Ishikawa (cell line): Measurements from ENCODE around the gene MAMDC2.

Experiments used
- CEBPB ChIP-seq: IDR thresholded peaks from 2 replicates; pipeline ENCODE4 v1.6.1; 2012
- CREB1 ChIP-seq: IDR thresholded peaks from 2 replicates; pipeline ENCODE4 v1.6.1; 2012; ENCODE audit warnings: low read depth
- EP300 ChIP-seq: IDR thresholded peaks from 2 replicates; pipeline ENCODE4 v1.6.1; 2012; ENCODE audit warnings: borderline replicate concordance
- NFIC ChIP-seq: IDR thresholded peaks from 2 replicates; pipeline ENCODE4 v1.6.1; 2012
- RAD21 ChIP-seq: IDR thresholded peaks from 2 replicates; pipeline ENCODE4 v1.6.1; 2012; ENCODE audit warnings: low read depth
- TAF1 ChIP-seq: IDR thresholded peaks from 2 replicates; pipeline ENCODE4 v1.6.1; 2012; ENCODE audit warnings: low read depth, mild to moderate bottlenecking
- TCF12 ChIP-seq: IDR thresholded peaks from 2 replicates; pipeline ENCODE4 v1.6.1; 2012; ENCODE audit warnings: low read depth
- TEAD4 ChIP-seq: IDR thresholded peaks from 2 replicates; pipeline ENCODE4 v1.6.1; 2012
- YY1 ChIP-seq: IDR thresholded peaks from 2 replicates; pipeline ENCODE4 v1.6.1; 2012; ENCODE audit warnings: low read depth
- ZBTB7A ChIP-seq: IDR thresholded peaks from 2 replicates; pipeline ENCODE4 v1.6.1; 2012; ENCODE audit warnings: low read depth
- TF ChIP-seq, protein P1 (sequence below): IDR thresholded peaks from 2 replicates; pipeline ENCODE4 v1.6.1; 2012; ENCODE audit warnings: low read depth, mild to moderate bottlenecking
- TF ChIP-seq, protein P2 (sequence below): IDR thresholded peaks from 2 replicates; pipeline ENCODE4 v1.6.1; 2012

DNA sequence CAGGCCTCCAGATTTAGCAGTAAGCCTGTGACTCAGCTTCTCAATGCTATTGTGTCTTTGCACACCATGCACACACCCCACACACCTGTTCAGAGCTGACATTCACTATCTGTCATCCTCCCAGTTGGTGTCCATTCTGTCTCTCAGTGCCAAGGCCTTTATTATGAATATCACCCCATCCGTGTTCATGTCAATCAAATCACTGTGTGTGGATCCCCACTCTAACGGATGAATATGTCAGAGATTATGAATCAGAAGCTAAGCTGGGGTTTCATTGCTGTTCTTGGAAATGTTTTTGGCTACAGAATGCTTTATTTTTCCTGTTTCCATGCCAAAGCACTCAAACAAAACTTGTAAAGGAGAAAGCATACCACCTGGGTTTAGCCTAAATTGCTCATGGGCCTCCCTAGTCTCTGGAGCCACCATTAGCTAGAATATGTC lies 9.4 kb upstream of the MAMDC2 start:
- TF ChIP-seq, protein P1, sequence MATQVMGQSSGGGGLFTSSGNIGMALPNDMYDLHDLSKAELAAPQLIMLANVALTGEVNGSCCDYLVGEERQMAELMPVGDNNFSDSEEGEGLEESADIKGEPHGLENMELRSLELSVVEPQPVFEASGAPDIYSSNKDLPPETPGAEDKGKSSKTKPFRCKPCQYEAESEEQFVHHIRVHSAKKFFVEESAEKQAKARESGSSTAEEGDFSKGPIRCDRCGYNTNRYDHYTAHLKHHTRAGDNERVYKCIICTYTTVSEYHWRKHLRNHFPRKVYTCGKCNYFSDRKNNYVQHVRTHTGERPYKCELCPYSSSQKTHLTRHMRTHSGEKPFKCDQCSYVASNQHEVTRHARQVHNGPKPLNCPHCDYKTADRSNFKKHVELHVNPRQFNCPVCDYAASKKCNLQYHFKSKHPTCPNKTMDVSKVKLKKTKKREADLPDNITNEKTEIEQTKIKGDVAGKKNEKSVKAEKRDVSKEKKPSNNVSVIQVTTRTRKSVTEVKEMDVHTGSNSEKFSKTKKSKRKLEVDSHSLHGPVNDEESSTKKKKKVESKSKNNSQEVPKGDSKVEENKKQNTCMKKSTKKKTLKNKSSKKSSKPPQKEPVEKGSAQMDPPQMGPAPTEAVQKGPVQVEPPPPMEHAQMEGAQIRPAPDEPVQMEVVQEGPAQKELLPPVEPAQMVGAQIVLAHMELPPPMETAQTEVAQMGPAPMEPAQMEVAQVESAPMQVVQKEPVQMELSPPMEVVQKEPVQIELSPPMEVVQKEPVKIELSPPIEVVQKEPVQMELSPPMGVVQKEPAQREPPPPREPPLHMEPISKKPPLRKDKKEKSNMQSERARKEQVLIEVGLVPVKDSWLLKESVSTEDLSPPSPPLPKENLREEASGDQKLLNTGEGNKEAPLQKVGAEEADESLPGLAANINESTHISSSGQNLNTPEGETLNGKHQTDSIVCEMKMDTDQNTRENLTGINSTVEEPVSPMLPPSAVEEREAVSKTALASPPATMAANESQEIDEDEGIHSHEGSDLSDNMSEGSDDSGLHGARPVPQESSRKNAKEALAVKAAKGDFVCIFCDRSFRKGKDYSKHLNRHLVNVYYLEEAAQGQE: no peak
- TF ChIP-seq EP300: no peak
- TF ChIP-seq TEAD4: no peak
- no peak for TF ChIP-seq RAD21
- no peak for TF ChIP-seq TAF1
- no peak for TF ChIP-seq TCF12
- TF ChIP-seq, protein P2, sequence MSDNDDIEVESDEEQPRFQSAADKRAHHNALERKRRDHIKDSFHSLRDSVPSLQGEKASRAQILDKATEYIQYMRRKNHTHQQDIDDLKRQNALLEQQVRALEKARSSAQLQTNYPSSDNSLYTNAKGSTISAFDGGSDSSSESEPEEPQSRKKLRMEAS: no peak
- no peak for TF ChIP-seq CEBPB
- no peak for TF ChIP-seq YY1
- TF ChIP-seq NFIC: no peak
- TF ChIP-seq ZBTB7A: no peak
- TF ChIP-seq CREB1: no peak
